ENCODE measurements around the gene HS3ST4.

Gene HS3ST4

DNA sequence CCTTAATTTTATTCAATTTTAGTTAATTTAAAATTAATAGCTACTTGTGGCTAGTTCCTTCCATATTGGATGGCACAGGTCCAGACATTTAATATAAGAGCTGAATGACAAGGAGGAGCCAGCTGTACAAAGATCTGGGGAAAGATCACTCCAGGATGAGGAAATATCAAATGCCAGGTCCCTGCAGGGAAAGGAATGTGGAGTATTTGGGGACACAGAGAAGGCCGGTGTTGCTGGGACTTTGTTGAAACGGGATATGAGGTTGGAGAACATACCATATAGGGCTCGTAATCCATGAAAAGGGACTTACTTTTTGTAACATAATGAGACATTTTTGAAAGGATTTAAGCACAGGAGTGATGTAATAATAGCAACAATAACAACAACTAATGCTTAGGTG, 426.8 kb downstream of the HS3ST4 start:
- no peak overlapping the region for H3K27ac ChIP-seq (ENCODE audit: low read length)
- H3K9me3 ChIP-seq (ENCODE audit: control insufficient read depth in 1 of 2, low read length in 2 of 2): no peaks in the 10 kb centered on the region

DNA sequence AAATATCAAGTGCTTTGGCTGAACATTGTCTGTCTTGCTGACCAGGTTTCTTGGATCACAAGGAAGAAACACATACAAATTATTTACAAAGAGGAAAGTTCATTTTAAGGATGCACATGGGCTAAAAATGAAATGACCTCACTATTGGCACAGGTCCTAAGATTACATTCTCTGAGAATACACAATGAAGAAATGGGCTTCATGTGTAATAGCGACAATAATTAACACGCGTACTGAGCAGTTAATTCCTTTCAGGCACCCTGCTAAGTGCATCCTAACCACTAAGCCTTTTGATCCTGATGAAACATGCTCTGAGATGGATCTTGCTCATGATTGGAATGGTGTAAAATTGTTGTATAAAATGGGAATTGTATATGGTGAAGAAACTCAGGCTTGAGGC, 429.0 kb downstream of the HS3ST4 start:
- Histone ChIP-seq H3K9me3 (ENCODE audit: control insufficient read depth in 1 of 2, low read length in 2 of 2) (no peaks in the 10 kb centered on the region), H3K27ac (ENCODE audit: low read length) (no peak overlapping the region), H3K36me3 (ENCODE audit: control insufficient read depth in 1 of 2, insufficient read depth in 2 of 2, low read length in 2 of 2) (no peaks in the 10 kb centered on the region), H3K4me3 (ENCODE audit: low read depth in 1 of 2, low read length in 2 of 2) (no peak overlapping the region), H3K4me1 (ENCODE audit: control insufficient read depth in 1 of 2, insufficient read depth in 2 of 2, low read length in 2 of 2) (no peaks in the 10 kb centered on the region), H3K27me3 (ENCODE audit: low read depth, low read length) (no peaks in the 10 kb centered on the region)

More for the DNA sequence above, 426.8 kb downstream of the HS3ST4 start:
- Histone ChIP-seq H3K36me3 (ENCODE audit: control insufficient read depth in 1 of 2, insufficient read depth in 2 of 2, low read length in 2 of 2) (no peaks in the 10 kb centered on the region), H3K4me3 (ENCODE audit: low read depth in 1 of 2, low read length in 2 of 2) (no peak overlapping the region), H3K4me1 (ENCODE audit: control insufficient read depth in 1 of 2, insufficient read depth in 2 of 2, low read length in 2 of 2) (no peaks in the 10 kb centered on the region), H3K27me3 (ENCODE audit: low read depth, low read length) (no peaks in the 10 kb centered on the region)

DNA sequence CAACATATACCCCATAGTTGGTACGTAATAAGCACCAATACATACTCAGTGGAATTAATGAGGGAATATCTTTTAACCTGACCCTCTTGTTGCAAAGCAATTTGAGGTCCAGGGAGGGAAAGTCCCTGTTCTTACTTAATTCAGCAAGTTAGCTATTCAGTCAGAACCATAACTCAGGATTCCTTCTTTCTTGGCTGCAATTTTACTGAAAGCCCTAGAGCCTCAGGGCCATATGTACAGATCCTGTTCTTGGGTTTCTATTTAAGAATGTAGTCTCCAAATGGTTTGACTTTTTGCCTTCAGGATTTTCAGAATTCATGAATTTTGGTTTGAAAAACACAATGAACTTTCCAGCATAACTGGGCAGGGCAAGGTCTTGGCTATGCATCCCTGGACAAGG, 436.5 kb downstream of the HS3ST4 start:
- Histone ChIP-seq H3K4me3 (ENCODE audit: low read depth in 1 of 2, low read length in 2 of 2) (no peak overlapping the region), H3K36me3 (ENCODE audit: control insufficient read depth in 1 of 2, insufficient read depth in 2 of 2, low read length in 2 of 2) (no peaks in the 10 kb centered on the region), H3K9me3 (ENCODE audit: control insufficient read depth in 1 of 2, low read length in 2 of 2) (no peaks in the 10 kb centered on the region), H3K27ac (ENCODE audit: low read length) (no peak overlapping the region), H3K4me1 (ENCODE audit: control insufficient read depth in 1 of 2, insufficient read depth in 2 of 2, low read length in 2 of 2) (no peaks in the 10 kb centered on the region), H3K27me3 (ENCODE audit: low read depth, low read length) (no peaks in the 10 kb centered on the region)

DNA sequence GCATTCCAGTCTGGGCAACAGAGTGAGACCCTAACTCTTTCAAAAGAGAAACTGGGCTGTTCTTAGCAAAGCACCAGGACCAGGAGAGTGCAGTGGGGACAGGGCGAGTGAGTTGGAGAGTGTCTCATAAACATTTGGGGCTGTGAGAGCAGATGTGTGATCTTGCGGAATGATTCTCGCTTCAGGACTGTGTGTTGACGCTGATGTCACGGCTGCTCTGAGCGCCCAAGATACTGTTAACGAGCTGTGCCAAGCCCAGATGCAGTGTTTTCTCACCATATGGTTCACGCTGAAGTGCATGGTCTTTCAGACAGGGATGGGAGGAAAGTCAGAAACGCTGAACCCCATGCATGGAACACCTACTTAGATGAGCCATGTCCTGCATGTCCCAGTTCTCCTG, 438.2 kb downstream of the HS3ST4 start:
- Histone ChIP-seq H3K27ac (ENCODE audit: low read length) (no peak overlapping the region), H3K27me3 (ENCODE audit: low read depth, low read length) (no peaks in the 10 kb centered on the region), H3K36me3 (ENCODE audit: control insufficient read depth in 1 of 2, insufficient read depth in 2 of 2, low read length in 2 of 2) (no peaks in the 10 kb centered on the region), H3K4me1 (ENCODE audit: control insufficient read depth in 1 of 2, insufficient read depth in 2 of 2, low read length in 2 of 2) (no peaks in the 10 kb centered on the region), H3K4me3 (ENCODE audit: low read depth in 1 of 2, low read length in 2 of 2) (no peak overlapping the region), H3K9me3 (ENCODE audit: control insufficient read depth in 1 of 2, low read length in 2 of 2) (no peaks in the 10 kb centered on the region)

DNA sequence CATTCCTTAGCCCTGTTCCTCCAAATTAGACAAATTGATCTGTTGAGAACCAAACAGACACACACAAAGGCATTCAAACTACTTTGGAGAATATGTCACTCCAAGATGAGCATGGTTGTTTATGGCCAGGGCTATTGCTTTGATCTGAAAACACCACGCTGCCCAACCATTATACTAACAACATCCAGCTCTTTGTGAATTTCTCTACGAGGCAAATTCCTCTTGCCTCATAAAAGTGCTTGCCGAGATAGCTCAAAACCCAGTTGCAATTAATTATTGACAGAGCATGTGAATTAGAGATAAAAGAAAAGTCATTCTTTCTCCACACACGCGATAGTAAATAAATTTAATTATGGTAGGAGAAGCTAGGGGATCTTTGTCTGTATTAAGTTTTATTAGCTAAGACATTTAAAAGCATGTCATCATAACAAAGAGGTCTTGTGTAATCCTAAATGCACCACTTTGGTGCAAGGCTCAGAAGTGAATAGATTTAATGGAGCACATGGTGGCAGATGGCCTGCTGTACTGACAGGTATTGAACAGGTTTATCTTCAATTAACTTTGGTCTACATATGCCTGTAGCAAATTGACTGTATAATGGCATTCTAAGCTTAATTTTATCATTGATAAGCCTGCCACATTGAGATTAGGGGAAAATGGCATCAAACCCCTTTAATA, 441.8 kb downstream of the HS3ST4 start:
- Histone ChIP-seq H3K9me3 (ENCODE audit: control insufficient read depth in 1 of 2, low read length in 2 of 2) (no peaks in the 10 kb centered on the region), H3K4me1 (ENCODE audit: control insufficient read depth in 1 of 2, insufficient read depth in 2 of 2, low read length in 2 of 2) (no peaks in the 10 kb centered on the region), H3K4me3 (ENCODE audit: low read depth in 1 of 2, low read length in 2 of 2) (no peak overlapping the region), H3K27ac (ENCODE audit: low read length) (no peak overlapping the region), H3K27me3 (ENCODE audit: low read depth, low read length) (no peaks in the 10 kb centered on the region), H3K36me3 (ENCODE audit: control insufficient read depth in 1 of 2, insufficient read depth in 2 of 2, low read length in 2 of 2) (no peaks in the 10 kb centered on the region)

DNA sequence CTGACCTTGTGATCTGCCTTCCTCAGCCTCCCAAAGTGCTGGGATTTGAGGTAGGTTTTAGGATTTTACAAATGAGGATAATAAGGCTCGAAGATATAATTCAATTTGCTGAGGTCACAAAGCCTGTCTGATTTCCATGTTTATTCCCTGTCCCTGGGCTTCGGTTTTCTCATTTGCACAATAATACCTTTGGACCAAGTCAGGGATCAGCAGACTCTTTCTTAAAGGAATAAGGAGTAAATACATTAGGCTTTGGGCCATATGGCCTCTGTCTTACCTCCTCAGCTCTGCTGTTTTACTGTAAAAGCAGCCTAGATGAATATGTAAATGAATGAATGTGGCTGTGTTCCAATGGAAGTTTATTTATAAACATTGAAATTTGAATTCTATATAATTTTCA, 442.8 kb downstream of the HS3ST4 start:
- H3K4me1 ChIP-seq (ENCODE audit: control insufficient read depth in 1 of 2, insufficient read depth in 2 of 2, low read length in 2 of 2): no peaks in the 10 kb centered on the region
- H3K9me3 ChIP-seq (ENCODE audit: control insufficient read depth in 1 of 2, low read length in 2 of 2): no peaks in the 10 kb centered on the region
- H3K27me3 ChIP-seq (ENCODE audit: low read depth, low read length): no peaks in the 10 kb centered on the region
- no peaks in the 10 kb centered on the region for H3K36me3 ChIP-seq (ENCODE audit: control insufficient read depth in 1 of 2, insufficient read depth in 2 of 2, low read length in 2 of 2)
- H3K4me3 ChIP-seq (ENCODE audit: low read depth in 1 of 2, low read length in 2 of 2): no peak overlapping the region
- no peak overlapping the region for H3K27ac ChIP-seq (ENCODE audit: low read length)

DNA sequence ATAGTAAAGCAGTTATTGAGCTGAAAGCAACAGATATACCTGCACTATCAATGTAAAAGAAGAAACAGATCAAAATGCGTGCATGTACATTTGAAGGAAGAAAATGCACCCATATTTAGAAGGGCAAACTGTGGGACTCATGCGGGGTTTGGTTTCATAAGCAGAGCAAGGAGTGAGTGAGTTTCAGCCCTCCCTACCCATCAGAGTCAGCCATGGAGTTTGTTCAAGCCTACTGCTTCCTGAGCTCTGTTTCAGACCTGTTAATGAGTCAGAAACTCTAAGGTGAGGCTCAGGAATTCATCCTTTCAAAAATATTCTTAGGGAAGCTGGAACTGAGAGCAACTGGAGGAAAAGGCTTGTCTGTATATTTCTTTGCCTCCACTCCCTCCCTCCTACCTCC, 446.2 kb downstream of the HS3ST4 start:
- no peaks in the 10 kb centered on the region for H3K27me3 ChIP-seq (ENCODE audit: low read depth, low read length)
- H3K4me1 ChIP-seq (ENCODE audit: control insufficient read depth in 1 of 2, insufficient read depth in 2 of 2, low read length in 2 of 2): no peaks in the 10 kb centered on the region
- no peak overlapping the region for H3K27ac ChIP-seq (ENCODE audit: low read length)
- H3K36me3 ChIP-seq (ENCODE audit: control insufficient read depth in 1 of 2, insufficient read depth in 2 of 2, low read length in 2 of 2): no peaks in the 10 kb centered on the region
- no peak overlapping the region for H3K4me3 ChIP-seq (ENCODE audit: low read depth in 1 of 2, low read length in 2 of 2)
- H3K9me3 ChIP-seq (ENCODE audit: control insufficient read depth in 1 of 2, low read length in 2 of 2): no peaks in the 10 kb centered on the region

DNA sequence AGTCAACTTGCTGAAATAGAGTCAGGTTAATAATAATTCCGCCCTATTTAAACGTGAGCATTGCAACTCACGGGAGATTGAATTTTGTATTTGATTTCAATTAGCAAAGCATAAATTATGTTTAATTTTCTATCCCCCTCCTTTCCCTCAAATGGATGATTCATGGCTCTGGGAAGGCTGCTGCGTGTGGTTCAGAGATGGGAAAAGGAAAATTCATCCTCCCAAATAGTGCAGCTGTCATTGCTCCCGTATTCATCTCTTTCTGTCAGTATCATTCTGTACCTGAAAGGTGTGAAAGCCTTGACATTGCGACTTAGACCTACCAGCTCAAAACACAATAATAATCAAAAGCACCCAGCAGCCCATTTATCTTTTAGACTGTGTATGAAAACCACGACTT, 447.3 kb downstream of the HS3ST4 start:
- Histone ChIP-seq H3K9me3 (ENCODE audit: control insufficient read depth in 1 of 2, low read length in 2 of 2) (no peaks in the 10 kb centered on the region), H3K27ac (ENCODE audit: low read length) (no peak overlapping the region), H3K4me3 (ENCODE audit: low read depth in 1 of 2, low read length in 2 of 2) (no peak overlapping the region), H3K4me1 (ENCODE audit: control insufficient read depth in 1 of 2, insufficient read depth in 2 of 2, low read length in 2 of 2) (no peaks in the 10 kb centered on the region), H3K36me3 (ENCODE audit: control insufficient read depth in 1 of 2, insufficient read depth in 2 of 2, low read length in 2 of 2) (no peaks in the 10 kb centered on the region), H3K27me3 (ENCODE audit: low read depth, low read length) (no peaks in the 10 kb centered on the region)

DNA sequence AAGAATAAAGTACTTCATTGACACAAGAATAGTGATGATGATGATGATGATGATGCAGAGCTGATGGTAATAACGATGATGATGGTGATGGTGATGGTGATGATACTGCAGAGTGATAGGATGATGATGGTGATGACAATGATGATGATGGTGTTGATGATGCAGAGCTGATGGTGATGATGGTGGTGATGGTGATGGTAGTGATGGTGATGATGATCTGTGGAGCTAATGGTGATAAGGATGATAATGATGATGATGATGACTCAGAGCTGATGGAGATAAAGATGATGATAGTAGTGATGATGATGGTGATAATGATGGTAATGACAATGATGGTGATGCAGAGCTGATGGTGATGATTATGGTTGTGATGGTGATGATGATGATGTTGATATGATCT, 448.1 kb downstream of the HS3ST4 start:
- H3K9me3 ChIP-seq (ENCODE audit: control insufficient read depth in 1 of 2, low read length in 2 of 2): no peaks in the 10 kb centered on the region
- H3K27ac ChIP-seq (ENCODE audit: low read length): no peak overlapping the region
- no peak overlapping the region for H3K4me3 ChIP-seq (ENCODE audit: low read depth in 1 of 2, low read length in 2 of 2)
- H3K27me3 ChIP-seq (ENCODE audit: low read depth, low read length): no peaks in the 10 kb centered on the region
- no peaks in the 10 kb centered on the region for H3K4me1 ChIP-seq (ENCODE audit: control insufficient read depth in 1 of 2, insufficient read depth in 2 of 2, low read length in 2 of 2)
- H3K36me3 ChIP-seq (ENCODE audit: control insufficient read depth in 1 of 2, insufficient read depth in 2 of 2, low read length in 2 of 2): no peaks in the 10 kb centered on the region

DNA sequence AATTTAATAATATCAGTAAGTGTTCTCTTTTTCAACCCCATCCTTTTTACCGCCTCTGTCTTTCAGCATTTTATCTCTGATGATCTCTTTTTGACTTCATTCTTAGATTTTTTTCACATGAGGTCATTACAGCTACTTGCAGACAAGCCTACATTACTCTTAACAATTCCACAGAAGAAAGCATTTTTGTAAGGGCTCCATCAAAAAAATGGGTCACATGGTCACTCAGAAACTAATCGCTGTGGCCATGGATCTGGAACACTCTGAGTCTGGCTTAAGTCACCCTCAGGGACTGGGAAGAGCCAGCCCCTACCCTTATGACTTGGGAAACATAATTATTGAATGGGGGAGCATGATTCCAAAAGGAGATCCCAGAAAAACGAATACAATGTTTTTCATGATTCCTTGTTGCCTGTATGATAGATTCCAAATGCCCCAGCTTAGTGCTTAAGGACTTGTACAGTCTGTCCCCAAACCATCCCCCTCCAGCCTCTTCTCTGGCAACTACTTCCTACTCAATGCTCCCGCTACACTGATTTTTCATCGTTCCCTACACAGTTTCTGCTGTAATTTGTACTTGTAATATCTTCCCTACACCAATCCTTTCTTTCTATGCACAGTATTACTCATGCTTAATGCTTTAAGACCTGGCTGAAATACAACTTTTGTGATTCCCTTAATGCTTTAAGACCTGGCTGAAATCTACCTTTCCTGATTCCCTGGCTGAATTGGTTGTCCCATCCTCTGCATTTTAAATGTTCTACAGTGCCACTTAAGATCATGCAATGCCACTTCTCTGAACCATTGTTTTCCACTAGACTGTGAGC, 457.8 kb downstream of the HS3ST4 start:
- H3K27ac ChIP-seq (ENCODE audit: low read length): no peak overlapping the region
- peaks cover 0 to 4% of the 10 kb centered on the region in 2 donors for H3K9me3 ChIP-seq (ENCODE audit: control insufficient read depth in 1 of 2, low read length in 2 of 2)
- H3K36me3 ChIP-seq (ENCODE audit: control insufficient read depth in 1 of 2, insufficient read depth in 2 of 2, low read length in 2 of 2): no peaks in the 10 kb centered on the region
- no peak overlapping the region for H3K4me3 ChIP-seq (ENCODE audit: low read depth in 1 of 2, low read length in 2 of 2)
- no peaks in the 10 kb centered on the region for H3K27me3 ChIP-seq (ENCODE audit: low read depth, low read length)
- no peaks in the 10 kb centered on the region for H3K4me1 ChIP-seq (ENCODE audit: control insufficient read depth in 1 of 2, insufficient read depth in 2 of 2, low read length in 2 of 2)

DNA sequence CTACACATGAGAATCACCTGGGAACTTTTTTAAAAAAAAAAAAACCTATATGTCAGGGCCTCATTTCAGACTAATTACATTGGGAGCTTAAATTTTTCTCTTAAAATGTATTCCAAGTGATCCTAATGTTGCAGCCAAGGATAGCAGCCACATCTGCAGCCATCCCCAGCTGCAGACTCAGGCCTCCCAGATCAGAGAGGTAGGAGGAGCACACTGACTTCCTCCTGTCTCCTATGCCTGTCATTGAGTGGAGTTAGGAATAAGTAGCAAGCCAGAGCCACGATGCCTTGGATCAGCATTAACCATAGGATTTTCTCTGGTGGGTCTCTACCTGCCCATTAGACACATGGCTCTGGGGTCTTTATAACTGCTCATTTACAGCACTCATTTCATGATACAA, 463.5 kb downstream of the HS3ST4 start:
- no peak overlapping the region for H3K27ac ChIP-seq (ENCODE audit: low read length)
- no peak overlapping the region for H3K4me3 ChIP-seq (ENCODE audit: low read depth in 1 of 2, low read length in 2 of 2)
- no peaks in the 10 kb centered on the region for H3K9me3 ChIP-seq (ENCODE audit: control insufficient read depth in 1 of 2, low read length in 2 of 2)
- H3K4me1 ChIP-seq (ENCODE audit: control insufficient read depth in 1 of 2, insufficient read depth in 2 of 2, low read length in 2 of 2): no peaks in the 10 kb centered on the region
- H3K27me3 ChIP-seq (ENCODE audit: low read depth, low read length): no peaks in the 10 kb centered on the region
- no peaks in the 10 kb centered on the region for H3K36me3 ChIP-seq (ENCODE audit: control insufficient read depth in 1 of 2, insufficient read depth in 2 of 2, low read length in 2 of 2)

Measured in muscle layer of duodenum (tissue), 2 donors.